Endothelial cell (in vitro differentiated cells): ENCODE results near the gene XYLT1. TPM values are rescaled to one million over a fixed set of nuclear protein-coding genes. Genes with fewer than 3 reads are reported as not detected.

Experiments used
- DNase-seq: peaks from one replicate; pipeline ENCODE4 v3.0.0; 2021; ENCODE audit warnings: low spot score
- H3K27ac Mint-ChIP-seq: one replicate; pipeline ENCODE4 v1.8.0; 2021; ENCODE audit warnings: mixed read lengths, inconsistent platforms; ENCODE audit not compliant: unreplicated experiment
- H3K27me3 Mint-ChIP-seq: one replicate; pipeline ENCODE4 v1.8.0; 2021; ENCODE audit warnings: mild to moderate bottlenecking, moderate library complexity, mixed read lengths, inconsistent platforms; ENCODE audit not compliant: unreplicated experiment
- H3K36me3 Mint-ChIP-seq: one replicate; pipeline ENCODE4 v1.8.0; 2021; ENCODE audit warnings: mild to moderate bottlenecking, low read depth, mixed read lengths, inconsistent platforms; ENCODE audit not compliant: unreplicated experiment
- H3K4me1 Mint-ChIP-seq: one replicate; pipeline ENCODE4 v1.8.0; 2021; ENCODE audit warnings: mild to moderate bottlenecking, mixed read lengths, inconsistent platforms; ENCODE audit not compliant: unreplicated experiment
- H3K4me3 Mint-ChIP-seq: one replicate; pipeline ENCODE4 v1.8.0; 2021; ENCODE audit warnings: mild to moderate bottlenecking, mixed read lengths, inconsistent platforms; ENCODE audit not compliant: unreplicated experiment
- H3K9me3 Mint-ChIP-seq: one replicate; pipeline ENCODE4 v1.8.0; 2021; ENCODE audit warnings: mixed read lengths, inconsistent platforms; ENCODE audit not compliant: unreplicated experiment
- total RNA-seq: library from RNA; stranded (reverse); fragmentation: NEBNext Ultra II Directional; extraction: Animal tissue kit (Norgen Biotek cat#: 25700); gene quantifications from one replicate; pipeline ENCODE4 v1.2.1, GENCODE V29; 2021; ENCODE audit not compliant: unreplicated experiment
- TF ChIP-seq, protein P1 (sequence below): fragments of 200-600 bp; sonication (generic); IDR thresholded peaks from one replicate; pipeline ENCODE4 v1.5.0; 2021; ENCODE audit warnings: antibody characterized with exemption; ENCODE audit not compliant: unreplicated experiment

The XYLT1 gene
- total RNA-seq, 1 donor from 2014 or later = 11.1 TPM

DNA sequence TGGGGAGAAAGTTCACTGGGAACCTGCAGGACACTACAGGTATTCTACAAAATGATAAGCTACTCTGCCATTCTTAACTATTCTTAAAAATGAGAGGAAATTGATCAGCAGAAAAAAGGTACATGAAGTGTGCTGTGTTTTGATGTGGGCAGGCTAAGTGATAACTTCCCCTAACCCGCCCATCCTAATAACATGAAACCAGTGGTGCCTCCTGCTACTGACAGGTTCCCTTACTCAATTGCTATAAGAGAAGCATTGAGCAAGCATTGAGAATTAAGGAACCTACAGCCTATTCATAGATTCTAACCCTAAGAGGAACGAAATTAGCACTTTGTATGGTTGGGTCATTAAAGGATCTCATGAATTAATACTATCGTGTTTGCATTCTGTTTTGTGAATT is 18.9 kb downstream of the XYLT1 start:
- TF ChIP-seq, protein P1, sequence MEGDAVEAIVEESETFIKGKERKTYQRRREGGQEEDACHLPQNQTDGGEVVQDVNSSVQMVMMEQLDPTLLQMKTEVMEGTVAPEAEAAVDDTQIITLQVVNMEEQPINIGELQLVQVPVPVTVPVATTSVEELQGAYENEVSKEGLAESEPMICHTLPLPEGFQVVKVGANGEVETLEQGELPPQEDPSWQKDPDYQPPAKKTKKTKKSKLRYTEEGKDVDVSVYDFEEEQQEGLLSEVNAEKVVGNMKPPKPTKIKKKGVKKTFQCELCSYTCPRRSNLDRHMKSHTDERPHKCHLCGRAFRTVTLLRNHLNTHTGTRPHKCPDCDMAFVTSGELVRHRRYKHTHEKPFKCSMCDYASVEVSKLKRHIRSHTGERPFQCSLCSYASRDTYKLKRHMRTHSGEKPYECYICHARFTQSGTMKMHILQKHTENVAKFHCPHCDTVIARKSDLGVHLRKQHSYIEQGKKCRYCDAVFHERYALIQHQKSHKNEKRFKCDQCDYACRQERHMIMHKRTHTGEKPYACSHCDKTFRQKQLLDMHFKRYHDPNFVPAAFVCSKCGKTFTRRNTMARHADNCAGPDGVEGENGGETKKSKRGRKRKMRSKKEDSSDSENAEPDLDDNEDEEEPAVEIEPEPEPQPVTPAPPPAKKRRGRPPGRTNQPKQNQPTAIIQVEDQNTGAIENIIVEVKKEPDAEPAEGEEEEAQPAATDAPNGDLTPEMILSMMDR = no peak
- no peak overlapping the region for H3K4me3 Mint-ChIP-seq
- H3K27me3 Mint-ChIP-seq = no peaks in the 10 kb centered on the region
- no peak for DNase-seq
- H3K36me3 Mint-ChIP-seq = no peaks in the 10 kb centered on the region
- H3K4me1 Mint-ChIP-seq = no peaks in the 10 kb centered on the region
- no peaks in the 10 kb centered on the region for H3K9me3 Mint-ChIP-seq
- no peak overlapping the region for H3K27ac Mint-ChIP-seq

DNA sequence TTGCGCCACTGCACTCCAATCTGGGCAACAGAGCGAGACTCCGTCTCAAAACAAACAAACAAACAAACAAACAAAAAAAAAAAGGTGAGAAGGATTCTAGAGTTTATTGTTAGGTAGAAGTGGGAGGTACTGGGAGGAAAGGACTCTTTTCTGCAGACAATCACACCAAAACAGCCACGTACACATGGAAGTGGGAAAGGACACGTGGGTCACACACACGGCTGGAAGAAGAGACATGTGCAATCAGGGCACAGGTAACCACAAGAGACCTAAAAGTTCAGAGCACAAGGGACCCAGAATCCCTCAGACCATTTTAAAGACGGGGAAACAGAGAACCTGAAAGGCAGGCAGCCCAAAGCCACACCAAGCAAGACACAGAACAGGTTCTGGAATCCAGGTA is 20.5 kb downstream of the XYLT1 start:
- Mint-ChIP-seq H3K27me3 (peaks cover 3% of the 10 kb centered on the region), H3K4me1 (peaks cover 3% of the 10 kb centered on the region), H3K4me3 (no peak overlapping the region), H3K36me3 (no peaks in the 10 kb centered on the region), H3K27ac (no peak overlapping the region), H3K9me3 (no peaks in the 10 kb centered on the region)
- no peak for DNase-seq
- TF ChIP-seq, protein P1 = no peak

DNA sequence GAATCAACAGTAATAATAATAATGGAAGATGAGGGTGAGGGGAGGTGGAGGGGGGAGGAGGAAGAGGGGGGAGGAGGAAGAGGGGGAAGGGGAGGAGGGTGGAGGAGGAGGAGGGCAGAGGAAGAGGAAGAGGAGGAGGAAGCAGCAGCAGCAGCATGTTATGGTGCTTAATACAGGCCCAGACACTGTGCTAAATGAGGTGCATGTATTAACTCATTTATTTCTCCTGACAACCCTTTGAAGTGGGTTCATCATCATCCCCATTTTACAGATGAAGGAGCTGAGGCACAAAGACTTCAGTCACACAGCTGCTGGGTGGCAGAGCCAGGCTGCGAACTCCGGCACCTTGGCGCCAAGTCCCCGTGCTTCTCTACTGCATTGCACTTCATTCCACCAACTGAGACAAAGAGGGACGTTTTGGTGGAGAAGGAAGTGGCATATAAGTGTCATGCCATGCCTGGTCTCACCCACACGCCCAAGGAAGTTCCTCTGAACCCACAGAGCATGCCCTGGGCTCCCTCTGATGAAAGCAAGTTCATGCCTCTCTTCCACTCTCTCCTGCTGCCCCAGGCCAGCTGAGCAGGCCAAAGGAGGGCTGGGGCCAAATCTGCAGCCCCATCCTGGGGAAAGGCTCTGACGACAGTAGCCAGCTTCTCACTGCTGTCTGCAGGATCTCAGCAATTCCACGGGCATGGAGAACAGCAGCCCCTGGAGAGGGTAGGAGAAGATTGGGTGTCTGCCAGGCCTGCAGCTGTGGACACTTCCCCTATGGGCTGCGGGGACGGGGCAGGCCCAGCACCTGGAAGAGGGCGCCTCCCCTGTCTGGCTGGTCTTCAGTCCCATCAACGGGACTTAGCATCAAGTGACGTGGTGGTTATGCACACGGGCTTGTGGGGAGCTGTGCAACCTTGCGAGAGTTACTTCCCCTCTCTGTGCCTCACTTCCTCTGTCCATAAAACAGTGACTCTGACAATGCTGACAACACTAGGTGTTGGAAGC is 21.8 kb downstream of the XYLT1 start:
- no peak overlapping the region for H3K4me3 Mint-ChIP-seq
- H3K27me3 Mint-ChIP-seq = peaks cover 3% of the 10 kb centered on the region
- H3K36me3 Mint-ChIP-seq = peaks cover 1% of the 10 kb centered on the region
- TF ChIP-seq, protein P1 = no peak
- no peaks in the 10 kb centered on the region for H3K9me3 Mint-ChIP-seq
- H3K27ac Mint-ChIP-seq = no peak overlapping the region
- no peak for DNase-seq
- H3K4me1 Mint-ChIP-seq = peaks cover 3% of the 10 kb centered on the region

DNA sequence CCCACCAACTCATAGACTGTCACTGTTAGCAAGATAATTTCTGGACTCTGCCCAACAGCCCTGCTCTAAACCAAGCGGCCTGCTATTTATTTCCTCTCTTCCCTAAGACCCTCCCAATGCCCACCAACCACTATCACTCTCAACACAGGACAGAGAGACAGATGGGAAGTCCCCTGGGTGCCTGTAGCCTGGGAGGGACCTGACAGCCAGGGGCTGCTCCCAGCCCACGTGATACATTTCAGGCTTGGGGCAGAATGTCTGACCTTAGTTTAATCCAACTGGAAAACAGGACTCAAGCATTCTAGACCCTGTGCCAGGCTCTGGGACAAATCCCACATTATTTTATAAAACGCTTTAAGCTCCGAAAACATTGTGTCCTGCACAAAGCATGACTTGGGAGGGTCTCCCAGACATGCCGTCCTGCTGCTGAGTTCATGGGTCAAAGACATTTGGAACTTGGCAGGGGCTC is 23.6 kb downstream of the XYLT1 start:
- TF ChIP-seq, protein P1 = no peak
- Mint-ChIP-seq H3K9me3 (no peaks in the 10 kb centered on the region), H3K4me3 (no peak overlapping the region), H3K36me3 (peaks cover 3% of the 10 kb centered on the region), H3K27ac (no peak overlapping the region), H3K27me3 (peaks cover 3% of the 10 kb centered on the region), H3K4me1 (peaks cover 3% of the 10 kb centered on the region)
- DNase-seq = no peak

DNA sequence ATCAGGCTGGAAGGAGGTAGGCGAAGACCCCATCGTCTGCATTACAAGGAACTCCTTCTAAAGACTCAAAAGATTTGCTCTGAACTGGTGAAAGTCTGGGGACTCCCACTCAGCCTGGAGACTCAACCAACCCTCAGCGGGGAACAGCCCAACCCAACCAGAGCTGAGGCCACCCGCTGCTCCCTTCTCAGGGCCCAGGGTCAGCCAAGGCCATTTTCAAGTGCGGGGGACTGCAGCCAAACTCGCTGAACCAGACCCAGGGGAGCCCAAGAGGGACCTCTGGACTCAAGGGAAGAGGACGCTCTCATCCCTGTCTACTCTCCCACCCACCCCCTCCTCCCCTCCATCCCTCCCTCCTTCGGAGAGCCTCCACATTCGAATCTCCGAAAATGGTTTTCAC is 24.1 kb downstream of the XYLT1 start:
- no peak for DNase-seq
- H3K9me3 Mint-ChIP-seq = no peaks in the 10 kb centered on the region
- H3K27ac Mint-ChIP-seq = no peak overlapping the region
- TF ChIP-seq, protein P1 = no peak
- H3K36me3 Mint-ChIP-seq = peaks cover 3% of the 10 kb centered on the region
- H3K4me1 Mint-ChIP-seq = peaks cover 3% of the 10 kb centered on the region
- no peak overlapping the region for H3K4me3 Mint-ChIP-seq
- H3K27me3 Mint-ChIP-seq = peaks cover 3% of the 10 kb centered on the region
